ENCODE data around the gene LDHD.
A peak's percentile ranks its signal among the peaks of the same experiment; 100 is the strongest.
"Not testable (repeated sequence)": the region's sequence is repeated elsewhere in the genome, so short reads cannot be mapped to it uniquely, and the experiment has no call there.

LDHD gene

DNA sequence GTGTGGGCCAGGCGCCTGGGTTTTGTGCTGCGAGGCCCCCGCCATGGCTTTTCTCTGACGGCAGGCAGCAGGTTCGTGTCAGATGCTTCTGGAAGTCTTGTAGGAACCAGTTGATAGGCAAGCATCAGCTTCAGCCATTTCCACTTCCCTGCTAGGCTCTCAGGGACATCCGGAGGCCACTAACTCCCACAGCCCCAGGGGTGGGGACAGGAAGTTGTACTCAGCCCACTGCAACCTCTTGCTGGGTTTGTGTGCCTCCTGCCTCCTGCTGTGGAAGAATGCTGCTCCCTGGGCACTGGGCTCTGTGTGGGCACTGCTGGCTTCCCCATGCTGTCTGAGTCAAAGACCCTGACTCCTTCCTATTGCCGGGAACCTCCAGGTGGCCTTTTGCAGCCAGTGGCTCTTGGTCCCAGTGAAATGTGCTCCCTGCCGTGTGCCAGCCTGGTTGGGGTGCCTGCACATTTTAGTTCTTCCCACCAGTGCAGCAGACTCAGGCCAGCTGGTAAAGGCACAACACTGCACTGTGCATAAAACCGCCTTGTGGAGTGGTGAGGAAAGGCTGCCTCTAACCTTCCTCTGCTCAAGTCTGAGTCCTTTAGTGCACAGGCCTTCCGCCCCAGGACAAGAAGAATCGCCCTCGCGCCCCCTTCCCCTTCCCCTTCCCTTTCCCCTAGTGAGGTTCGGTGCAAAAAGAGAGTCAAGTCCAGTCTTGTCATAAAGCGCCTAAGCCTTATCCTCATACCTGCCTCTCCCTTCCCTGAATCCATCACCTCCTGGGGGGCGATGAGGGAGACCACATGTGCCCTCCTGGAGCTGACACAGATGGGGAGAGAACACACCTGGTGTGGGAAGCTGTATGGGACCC, 16.6 kb downstream of the LDHD start:
- no peak for DNase-seq (ENCODE audit: low read depth, low spot score)

- DNase-seq (ENCODE audit: low read depth, low spot score), result no peak
Observed at GRCh38 chr16:75099075-75099667, 17.4 kb downstream of the LDHD start.

GRCh38 chr16:75097941-75098901, 18.4 kb downstream of the LDHD start:
- no peak for DNase-seq (ENCODE audit: low read depth, low spot score)

DNA sequence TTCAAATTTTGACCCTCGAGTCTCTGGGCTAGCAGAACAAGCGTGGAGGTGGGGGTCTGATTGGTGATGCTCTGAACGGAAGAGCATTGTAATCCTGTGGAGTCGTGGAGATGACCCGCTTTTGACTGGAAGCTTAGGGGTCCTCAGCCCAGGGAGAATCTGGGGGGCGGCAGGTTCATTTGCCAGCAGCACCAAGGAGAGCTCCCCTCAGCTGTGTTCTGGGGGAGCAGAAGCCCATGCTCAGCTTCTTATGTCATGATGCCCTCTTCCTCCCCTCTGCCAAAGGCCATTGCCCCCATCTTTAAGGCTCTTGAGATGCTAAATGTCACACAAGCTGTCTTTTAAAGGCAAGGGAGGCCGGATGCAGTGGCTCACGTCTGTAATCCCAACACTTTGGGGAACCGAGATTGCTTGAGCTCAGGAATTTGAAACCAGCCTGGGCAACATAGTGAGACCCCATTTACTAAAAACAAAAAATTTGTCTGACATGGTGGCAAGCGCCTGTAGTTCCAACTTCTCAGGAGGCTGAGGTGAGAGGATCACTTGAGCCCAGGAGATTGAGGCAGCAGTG, 19.3 kb downstream of the LDHD start:
- DNase-seq (ENCODE audit: low read depth, low spot score), result no peak

- peak; percentile 82 for DNase-seq (ENCODE audit: low read depth, low spot score)
Observed at GRCh38 chr16:75096656-75097055, 19.9 kb downstream of the LDHD start.

DNA sequence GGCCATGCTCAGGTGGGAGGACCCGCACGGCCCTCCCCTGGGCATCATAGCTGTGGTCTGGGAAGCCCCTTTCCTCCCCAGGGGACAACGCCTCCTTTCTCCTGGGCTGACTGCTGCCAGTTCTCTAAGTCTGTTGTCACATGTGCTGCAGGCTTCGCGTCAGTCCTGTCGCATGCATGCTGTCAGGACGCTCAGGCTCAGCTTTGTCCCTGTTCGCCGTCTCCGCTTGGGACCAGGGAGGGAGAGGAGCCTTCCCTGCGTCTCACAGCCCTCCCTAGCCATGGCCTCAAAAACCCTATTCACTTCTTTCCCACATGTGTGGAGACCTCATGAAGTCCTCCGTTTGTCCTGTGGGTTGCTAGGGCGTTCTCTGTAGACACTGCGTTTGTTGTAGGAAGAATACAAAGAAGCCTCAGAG, 21.4 kb downstream of the LDHD start:
- no peak for DNase-seq (ENCODE audit: low read depth, low spot score)

DNA sequence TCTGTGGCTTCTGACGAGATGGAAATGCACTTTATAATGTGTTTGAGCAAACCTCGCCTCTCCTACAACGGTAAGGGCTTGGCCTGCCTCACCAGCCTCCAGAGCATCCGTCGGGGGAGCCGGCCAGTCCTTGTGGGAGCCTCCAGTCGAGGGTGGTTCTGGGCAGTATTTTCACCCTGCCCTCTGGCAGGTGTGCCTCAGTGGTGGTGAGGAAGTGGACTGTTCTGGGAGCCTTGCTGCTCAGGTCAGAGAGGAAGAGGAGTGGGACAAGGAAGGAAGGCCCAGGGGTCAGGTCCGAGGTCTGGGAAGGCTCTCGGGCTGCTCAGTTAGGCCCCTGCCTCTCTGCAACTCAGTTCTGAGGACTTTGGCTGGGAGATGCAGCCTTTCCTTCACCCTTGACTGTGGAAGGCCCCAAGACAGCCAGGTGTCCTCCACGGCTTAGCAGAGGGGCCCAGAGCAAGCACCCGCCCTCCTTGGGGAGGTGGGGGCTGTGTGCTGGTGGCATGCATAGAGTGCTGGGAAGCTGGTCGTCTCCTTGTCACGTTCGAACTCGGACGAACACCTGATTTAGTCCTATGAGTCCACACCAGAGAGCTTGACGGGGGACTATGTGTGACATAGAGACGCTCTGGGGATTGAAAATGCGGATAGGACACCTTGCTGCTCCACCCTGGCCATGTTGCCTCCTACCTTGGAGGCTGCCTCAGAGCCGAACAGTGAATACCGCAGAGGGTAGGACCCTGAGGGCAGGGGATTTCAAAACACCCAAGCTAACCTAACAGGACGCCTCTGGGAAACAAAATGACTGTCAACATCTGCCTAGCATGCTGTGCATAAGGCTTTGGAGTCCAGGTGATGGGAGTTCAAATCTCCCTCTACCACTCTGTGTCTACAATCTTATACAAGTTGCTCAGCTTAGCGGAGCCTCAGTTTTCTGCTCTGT, 22.7 kb downstream of the LDHD start:
- DNase-seq (ENCODE audit: low read depth, low spot score), result no peak

DNA sequence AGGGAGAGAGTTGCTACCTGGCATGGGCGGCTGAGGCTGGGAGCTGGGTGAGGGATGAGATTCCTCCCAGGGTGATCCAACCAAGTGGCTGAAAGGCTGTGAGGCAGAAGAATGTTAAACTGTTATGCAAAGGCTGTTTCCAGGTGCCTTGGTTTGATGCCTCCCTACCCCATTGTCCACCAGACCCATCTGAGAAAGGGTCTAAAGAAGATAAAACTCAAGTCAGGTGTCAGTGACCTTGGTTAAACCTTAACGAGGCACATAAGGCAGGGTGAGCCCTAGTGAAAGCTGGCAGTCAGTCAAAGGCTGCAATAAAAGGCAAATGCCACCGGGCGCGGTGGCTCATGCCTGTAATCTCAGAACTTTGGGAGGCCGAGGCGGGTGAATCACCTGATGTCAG, 23.8 kb downstream of the LDHD start:
- DNase-seq (ENCODE audit: low read depth, low spot score), result no peak

DNA sequence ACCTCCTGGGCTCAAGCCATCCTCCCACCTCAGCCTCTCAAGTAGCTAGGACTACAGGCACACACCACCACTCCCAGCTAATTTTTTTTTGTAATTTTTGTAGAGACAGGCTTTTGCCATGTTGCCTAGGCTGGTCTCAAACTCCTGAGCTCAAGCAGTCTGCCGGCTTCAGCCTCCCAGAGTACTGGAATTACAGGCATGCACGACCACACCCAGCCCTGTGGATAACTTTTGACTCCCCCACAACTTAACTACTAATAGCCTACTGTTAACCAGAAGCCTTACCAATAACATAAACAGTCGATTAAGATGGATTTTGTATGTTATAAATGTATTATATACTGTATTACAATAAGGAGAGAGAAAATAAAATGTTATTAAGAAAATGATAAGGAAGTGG, 25.0 kb downstream of the LDHD start:
- DNase-seq (ENCODE audit: low read depth, low spot score), result not testable (repeated sequence)

DNA sequence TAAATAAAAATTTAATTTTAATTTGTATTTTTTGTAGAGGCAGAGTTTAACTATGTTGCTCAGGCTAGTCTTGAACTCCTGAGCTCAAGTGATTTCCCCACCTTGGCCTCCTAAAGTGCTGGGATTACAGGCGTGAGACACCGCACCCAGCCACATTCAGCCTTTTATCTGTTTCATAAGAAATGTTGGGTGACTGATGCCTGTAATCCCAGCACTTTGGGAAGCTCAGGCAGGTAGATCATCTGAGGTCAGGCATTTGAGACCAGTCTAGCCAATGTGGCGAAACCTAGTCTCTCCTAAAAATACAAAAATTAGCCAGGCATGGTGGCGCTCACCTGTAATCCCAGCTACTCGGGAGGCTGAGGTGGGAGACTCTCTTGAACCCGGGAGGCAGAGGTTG, 25.7 kb downstream of the LDHD start:
- DNase-seq (ENCODE audit: low read depth, low spot score), result not testable (repeated sequence)

DNA sequence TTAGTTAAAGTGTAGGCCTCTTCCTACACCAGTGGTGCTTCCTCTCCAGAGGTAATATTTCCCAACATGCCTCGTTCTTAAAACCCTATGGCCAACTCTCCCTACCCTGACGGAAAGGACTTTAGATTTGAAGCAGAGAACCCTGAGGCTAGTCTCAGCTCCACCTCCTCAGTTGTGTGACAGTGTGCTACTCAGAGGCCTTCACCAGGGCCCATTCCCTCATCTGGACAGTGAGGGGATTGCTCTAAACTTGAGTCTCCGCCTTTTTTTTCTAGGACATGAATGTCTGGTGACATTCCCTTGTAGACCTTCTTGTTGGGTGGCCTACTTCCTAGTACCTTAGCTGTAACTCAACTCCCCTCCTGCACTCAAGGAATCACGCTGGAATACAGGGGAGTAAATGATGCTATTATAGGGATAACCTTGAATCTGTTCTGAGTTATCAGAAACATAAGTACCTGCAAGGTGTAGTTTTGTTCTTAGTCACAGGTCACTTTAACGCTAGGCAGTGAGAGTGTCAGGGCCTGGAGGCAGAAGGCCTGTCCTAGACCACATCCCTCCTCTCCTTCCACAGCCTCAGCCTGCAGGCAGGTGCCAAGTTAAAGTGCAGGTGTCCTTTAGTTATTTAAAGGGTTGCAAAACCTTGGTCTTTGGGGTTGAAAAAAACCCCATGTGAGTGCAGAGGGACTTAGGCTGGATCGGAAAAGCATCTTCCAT, 26.9 kb downstream of the LDHD start:
- no peak for DNase-seq (ENCODE audit: low read depth, low spot score)

GRCh38 chr16:75088934-75089333, 27.6 kb downstream of the LDHD start:
- no peak for DNase-seq (ENCODE audit: low read depth, low spot score)

GRCh38 chr16:75088216-75088615, 28.4 kb downstream of the LDHD start:
- no peak for DNase-seq (ENCODE audit: low read depth, low spot score)

GRCh38 chr16:75087375-75087979, 29.1 kb downstream of the LDHD start:
- DNase-seq (ENCODE audit: low read depth, low spot score), result no peak

DNA sequence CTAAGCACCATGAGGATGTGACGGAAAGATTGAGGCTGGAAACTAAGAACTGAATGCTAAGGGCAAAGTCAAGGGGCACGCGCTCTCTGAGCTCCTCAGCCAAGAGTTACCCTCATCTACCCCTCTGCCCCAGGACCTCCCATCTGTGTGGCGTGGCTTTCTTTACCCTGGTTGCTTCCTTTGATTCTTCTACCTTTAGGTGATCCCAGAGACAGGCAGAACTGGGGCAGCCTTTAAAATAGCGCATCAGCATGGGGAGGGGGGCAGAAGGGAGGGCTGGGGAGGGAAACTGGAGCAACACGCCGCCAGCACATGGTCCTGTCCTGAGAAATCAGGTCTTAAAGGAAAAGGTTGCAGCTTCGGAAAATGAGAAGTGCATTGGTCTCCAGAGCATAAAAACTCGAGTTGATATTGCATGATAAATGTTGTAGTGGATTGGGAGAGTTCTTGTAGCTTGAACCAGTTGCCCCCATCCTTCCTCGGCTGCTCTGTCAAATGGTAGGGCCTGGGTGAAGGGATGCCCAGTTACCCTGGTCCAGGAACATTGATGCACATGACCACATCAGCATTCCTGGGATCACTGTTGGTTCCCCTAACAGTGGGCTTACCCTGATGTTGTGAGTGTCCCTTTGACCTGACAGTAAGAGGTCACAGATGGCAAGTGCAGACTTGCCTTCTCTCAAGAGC, 29.7 kb downstream of the LDHD start:
- DNase-seq (ENCODE audit: low read depth, low spot score), result no peak

DNA sequence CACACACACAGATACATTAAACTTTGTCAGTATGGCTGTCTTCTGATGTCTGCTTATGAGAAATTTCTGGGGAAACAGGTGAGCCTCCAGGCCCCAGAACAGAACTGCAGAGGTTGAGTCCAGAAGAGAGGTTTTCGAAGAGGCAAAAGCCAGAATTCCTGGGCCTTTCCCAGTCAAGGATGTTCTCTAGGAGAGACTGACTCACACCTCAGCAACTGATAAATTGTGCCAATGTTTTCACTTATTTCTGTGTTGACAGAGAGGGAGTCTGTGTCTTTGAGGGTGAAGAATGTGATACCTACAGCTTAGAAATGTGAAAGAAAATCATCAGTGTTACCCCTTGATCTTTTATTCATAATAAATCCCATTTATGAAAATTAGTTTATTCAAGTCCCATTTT, 30.3 kb downstream of the LDHD start:
- no peak for DNase-seq (ENCODE audit: low read depth, low spot score)

- no peak for DNase-seq (ENCODE audit: low read depth, low spot score)
Observed at GRCh38 chr16:75085556-75085955, 31.0 kb downstream of the LDHD start.

GRCh38 chr16:75083813-75084212, 32.8 kb downstream of the LDHD start:
- DNase-seq (ENCODE audit: low read depth, low spot score), result no peak

Measured in iPS DF 19.7 (cell line).